Measurements from ENCODE around the gene UBC.

Gene UBC

DNA sequence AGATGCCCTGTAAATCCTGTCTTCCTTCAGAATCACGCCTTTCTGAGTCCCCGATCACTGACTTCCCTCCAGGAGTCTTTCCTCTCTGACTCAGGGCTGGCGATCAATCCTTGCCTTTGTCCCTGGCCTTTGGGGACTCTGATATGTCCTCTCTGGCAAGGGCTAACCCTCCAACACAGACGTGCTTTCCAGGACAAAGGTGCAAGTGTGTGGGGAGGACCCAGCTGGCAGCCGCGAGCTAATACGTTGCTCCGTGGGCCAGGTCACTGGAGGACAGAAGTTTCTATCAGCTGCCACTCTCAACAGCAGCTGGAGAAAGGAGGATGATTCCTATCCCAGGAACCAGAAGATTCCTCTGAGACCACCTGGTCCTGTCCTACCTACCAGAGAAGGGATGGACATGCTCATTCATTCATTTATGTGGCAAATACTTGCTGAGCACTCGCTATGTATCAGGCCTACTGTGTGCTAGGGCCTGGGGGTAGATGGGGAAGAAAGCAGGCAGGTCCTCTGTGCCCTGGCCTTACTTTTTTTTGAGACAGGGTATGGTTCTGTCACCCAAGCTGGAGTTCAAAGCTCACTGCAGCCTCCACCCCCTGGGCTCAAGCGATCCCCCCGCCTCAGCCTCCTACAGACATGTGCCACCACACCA, 42.3 kb downstream of the UBC start:
- no peak overlapping the region for H3K27ac ChIP-seq (replicated peaks; ENCODE audit: low read length)
- H4K91ac ChIP-seq (ENCODE audit: low read depth, low read length, poor library complexity) = no peak overlapping the region
- no peaks in the 10 kb centered on the region for H3K79me1 ChIP-seq (ENCODE audit: low read depth, low read length)
- H3K36me3 ChIP-seq (replicated peaks in 1 of 2; ENCODE audit: control insufficient read depth in 2 of 2, insufficient read depth in 2 of 2, low read length in 2 of 2) = no peaks in the 10 kb centered on the region
- no peak for DNase-seq (ENCODE audit: low spot score)
- H3K4me1 ChIP-seq (ENCODE audit: control insufficient read depth in 2 of 2, insufficient read depth in 1 of 2, low read depth in 1 of 2, low read length in 2 of 2) = peaks cover 12 to 17% of the 10 kb centered on the region in 2 donors
- no peak overlapping the region for H3K23ac ChIP-seq (ENCODE audit: low read depth, low read length, poor library complexity)
- no peak overlapping the region for H3K4me2 ChIP-seq (ENCODE audit: insufficient read depth, low read length, poor library complexity, severe bottlenecking)
- H3K9ac ChIP-seq (ENCODE audit: low read depth, low read length, poor library complexity) = no peak overlapping the region
- no peak overlapping the region for H3K4ac ChIP-seq (ENCODE audit: low read length)
- no peak overlapping the region for H2BK5ac ChIP-seq (ENCODE audit: low read length)
- H3K4me3 ChIP-seq (ENCODE audit: low read length in 2 of 2) = no peak overlapping the region
- no CpG with 5 or more reads among the region's 11 CpGs for WGBS, 2 donors (ENCODE audit: extremely low coverage in 2 of 2, insufficient read length in 2 of 2, insufficient replicate concordance in 1 of 2)
- peak overlapping the region; percentile 22 for H2BK15ac ChIP-seq (ENCODE audit: low read length)
- peaks cover 0 to 2% (median 0%) of the 10 kb centered on the region in 3 experiments for H3K27me3 ChIP-seq (ENCODE audit: control insufficient read depth in 3 of 3, insufficient read depth in 3 of 3, low read depth in 1 of 3, low read length in 3 of 3)
- no peak overlapping the region for H2BK12ac ChIP-seq (ENCODE audit: low read length)
- no peak overlapping the region for H3K14ac ChIP-seq (ENCODE audit: low read length)
- no peak overlapping the region for H4K8ac ChIP-seq (ENCODE audit: low read depth, low read length)
- H2AFZ ChIP-seq (ENCODE audit: low read length) = peak overlapping the region; percentile 78
- peak overlapping the region; percentile 54 for H2AK5ac ChIP-seq (ENCODE audit: low read depth, low read length)
- peak overlapping the region; percentile 7 for H3K18ac ChIP-seq (ENCODE audit: low read length)
- no peaks in the 10 kb centered on the region for H3K9me3 ChIP-seq (replicated peaks in 1 of 2; ENCODE audit: control insufficient read depth in 2 of 2, insufficient read depth in 1 of 2, low read depth in 1 of 2, low read length in 2 of 2)
- no peak overlapping the region for H2BK120ac ChIP-seq (ENCODE audit: low read depth, low read length)

DNA sequence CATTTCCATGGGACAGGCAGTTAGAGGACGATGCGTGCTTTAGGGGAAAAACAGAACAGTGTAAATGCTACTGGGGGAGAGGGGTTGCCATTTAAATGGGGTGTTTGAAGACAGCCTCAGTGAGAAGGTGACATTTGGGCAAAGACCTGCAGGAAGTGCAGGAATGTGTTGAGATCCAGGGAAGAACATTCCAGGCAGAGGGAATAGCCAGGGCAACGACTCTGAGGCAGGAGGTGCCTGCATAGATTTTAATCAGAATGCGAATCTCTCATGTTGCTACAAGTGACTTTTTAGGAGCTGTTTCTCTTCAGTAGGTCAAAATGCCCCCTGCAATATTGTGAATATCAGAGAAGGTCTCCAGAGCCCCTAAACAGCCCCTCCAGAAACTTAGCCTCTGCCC, 43.2 kb downstream of the UBC start:
- peak overlapping the region; percentile 22 for H2BK15ac ChIP-seq (ENCODE audit: low read length)
- no peak overlapping the region for H3K18ac ChIP-seq (ENCODE audit: low read length)
- H3K14ac ChIP-seq (ENCODE audit: low read length) = no peak overlapping the region
- no peak overlapping the region for H2BK120ac ChIP-seq (ENCODE audit: low read depth, low read length)
- H2BK5ac ChIP-seq (ENCODE audit: low read length) = no peak overlapping the region
- H3K27me3 ChIP-seq (ENCODE audit: control insufficient read depth in 3 of 3, insufficient read depth in 3 of 3, low read depth in 1 of 3, low read length in 3 of 3) = peaks cover 0 to 2% (median 0%) of the 10 kb centered on the region in 3 experiments
- no peak overlapping the region for H3K9ac ChIP-seq (ENCODE audit: low read depth, low read length, poor library complexity)
- H3K4me2 ChIP-seq (ENCODE audit: insufficient read depth, low read length, poor library complexity, severe bottlenecking) = no peak overlapping the region
- no peak overlapping the region for H3K4ac ChIP-seq (ENCODE audit: low read length)
- H3K23ac ChIP-seq (ENCODE audit: low read depth, low read length, poor library complexity) = no peak overlapping the region
- H3K4me3 ChIP-seq (ENCODE audit: low read length in 2 of 2) = no peak overlapping the region
- H3K79me1 ChIP-seq (ENCODE audit: low read depth, low read length) = no peaks in the 10 kb centered on the region
- H3K36me3 ChIP-seq (replicated peaks in 1 of 2; ENCODE audit: control insufficient read depth in 2 of 2, insufficient read depth in 2 of 2, low read length in 2 of 2) = no peaks in the 10 kb centered on the region
- peak overlapping the region; percentile 78 for H2AFZ ChIP-seq (ENCODE audit: low read length)
- no peak overlapping the region for H4K91ac ChIP-seq (ENCODE audit: low read depth, low read length, poor library complexity)
- H3K4me1 ChIP-seq (ENCODE audit: control insufficient read depth in 2 of 2, insufficient read depth in 1 of 2, low read depth in 1 of 2, low read length in 2 of 2) = peaks cover 12 to 17% of the 10 kb centered on the region in 2 donors
- H2BK12ac ChIP-seq (ENCODE audit: low read length) = no peak overlapping the region
- H3K9me3 ChIP-seq (replicated peaks in 1 of 2; ENCODE audit: control insufficient read depth in 2 of 2, insufficient read depth in 1 of 2, low read depth in 1 of 2, low read length in 2 of 2) = no peaks in the 10 kb centered on the region
- DNase-seq (ENCODE audit: low spot score) = no peak
- no peak overlapping the region for H2AK5ac ChIP-seq (ENCODE audit: low read depth, low read length)
- no peak overlapping the region for H4K8ac ChIP-seq (ENCODE audit: low read depth, low read length)
- H3K27ac ChIP-seq (replicated peaks; ENCODE audit: low read length) = no peak overlapping the region
- WGBS, 2 donors (ENCODE audit: extremely low coverage in 2 of 2, insufficient read length in 2 of 2, insufficient replicate concordance in 1 of 2) = no CpG with 5 or more reads among the region's 4 CpGs

DNA sequence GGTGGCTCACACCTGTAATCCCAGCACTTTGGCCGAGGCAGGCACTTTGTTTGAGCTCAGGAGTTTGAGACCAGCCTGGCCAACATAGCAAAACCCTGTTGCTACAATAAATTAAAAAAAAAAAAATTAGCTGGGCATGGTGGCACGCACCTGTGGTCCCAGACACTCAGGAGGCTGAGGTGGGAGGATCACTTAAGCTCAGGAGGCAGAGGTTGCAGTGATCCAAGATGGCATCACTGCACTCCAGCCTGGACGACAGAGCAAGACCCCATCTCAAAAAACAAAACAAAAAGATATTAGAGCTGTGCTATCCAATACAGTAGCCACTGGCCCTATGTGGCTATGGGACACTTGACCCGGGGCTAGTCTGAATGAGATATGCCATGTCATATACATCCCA, 43.9 kb downstream of the UBC start:
- H3K9me3 ChIP-seq (replicated peaks in 1 of 2; ENCODE audit: control insufficient read depth in 2 of 2, insufficient read depth in 1 of 2, low read depth in 1 of 2, low read length in 2 of 2) = no peaks in the 10 kb centered on the region
- peaks cover 12 to 16% of the 10 kb centered on the region in 2 donors for H3K4me1 ChIP-seq (ENCODE audit: control insufficient read depth in 2 of 2, insufficient read depth in 1 of 2, low read depth in 1 of 2, low read length in 2 of 2)
- H3K9ac ChIP-seq (ENCODE audit: low read depth, low read length, poor library complexity) = no peak overlapping the region
- H2BK12ac ChIP-seq (ENCODE audit: low read length) = no peak overlapping the region
- no peak overlapping the region for H3K4me2 ChIP-seq (ENCODE audit: insufficient read depth, low read length, poor library complexity, severe bottlenecking)
- no peaks in the 10 kb centered on the region for H3K36me3 ChIP-seq (replicated peaks in 1 of 2; ENCODE audit: control insufficient read depth in 2 of 2, insufficient read depth in 2 of 2, low read length in 2 of 2)
- WGBS, 2 donors (ENCODE audit: extremely low coverage in 2 of 2, insufficient read length in 2 of 2, insufficient replicate concordance in 1 of 2) = no CpG with 5 or more reads among the region's 4 CpGs
- H3K4me3 ChIP-seq (ENCODE audit: low read length in 2 of 2) = no peak overlapping the region
- H2AFZ ChIP-seq (ENCODE audit: low read length) = no peak overlapping the region
- no peak overlapping the region for H4K8ac ChIP-seq (ENCODE audit: low read depth, low read length)
- no peak overlapping the region for H2BK120ac ChIP-seq (ENCODE audit: low read depth, low read length)
- no peak overlapping the region for H2BK15ac ChIP-seq (ENCODE audit: low read length)
- no peak overlapping the region for H4K91ac ChIP-seq (ENCODE audit: low read depth, low read length, poor library complexity)
- H3K27me3 ChIP-seq (ENCODE audit: control insufficient read depth in 3 of 3, insufficient read depth in 3 of 3, low read depth in 1 of 3, low read length in 3 of 3) = no peaks in the 10 kb centered on the region
- H3K27ac ChIP-seq (replicated peaks; ENCODE audit: low read length) = no peak overlapping the region
- H2AK5ac ChIP-seq (ENCODE audit: low read depth, low read length) = no peak overlapping the region
- H3K23ac ChIP-seq (ENCODE audit: low read depth, low read length, poor library complexity) = no peak overlapping the region
- H3K4ac ChIP-seq (ENCODE audit: low read length) = no peak overlapping the region
- no peak overlapping the region for H3K14ac ChIP-seq (ENCODE audit: low read length)
- DNase-seq (ENCODE audit: low spot score) = no peak
- no peak overlapping the region for H3K18ac ChIP-seq (ENCODE audit: low read length)
- no peaks in the 10 kb centered on the region for H3K79me1 ChIP-seq (ENCODE audit: low read depth, low read length)
- no peak overlapping the region for H2BK5ac ChIP-seq (ENCODE audit: low read length)

- no peak overlapping the region for H3K14ac ChIP-seq (ENCODE audit: low read length)
- H3K27me3 ChIP-seq (ENCODE audit: control insufficient read depth in 3 of 3, insufficient read depth in 3 of 3, low read depth in 1 of 3, low read length in 3 of 3) = no peaks in the 10 kb centered on the region
- H3K4ac ChIP-seq (ENCODE audit: low read length) = no peak overlapping the region
- H2BK5ac ChIP-seq (ENCODE audit: low read length) = peak overlapping the region; percentile 2
- no peak overlapping the region for H4K8ac ChIP-seq (ENCODE audit: low read depth, low read length)
- H3K4me2 ChIP-seq (ENCODE audit: insufficient read depth, low read length, poor library complexity, severe bottlenecking) = no peak overlapping the region
- no peak overlapping the region for H2AFZ ChIP-seq (ENCODE audit: low read length)
- H2AK5ac ChIP-seq (ENCODE audit: low read depth, low read length) = peak overlapping the region; percentile 16
- no peaks in the 10 kb centered on the region for H3K79me1 ChIP-seq (ENCODE audit: low read depth, low read length)
- no peak overlapping the region for H3K9ac ChIP-seq (ENCODE audit: low read depth, low read length, poor library complexity)
- H3K23ac ChIP-seq (ENCODE audit: low read depth, low read length, poor library complexity) = peak overlapping the region; percentile 8
- peak overlapping the region; percentile 54 for H3K18ac ChIP-seq (ENCODE audit: low read length)
- no peaks in the 10 kb centered on the region for H3K36me3 ChIP-seq (replicated peaks in 1 of 2; ENCODE audit: control insufficient read depth in 2 of 2, insufficient read depth in 2 of 2, low read length in 2 of 2)
- DNase-seq (ENCODE audit: low spot score) = no peak
- H2BK15ac ChIP-seq (ENCODE audit: low read length) = peak overlapping the region; percentile 28
- no peak overlapping the region for H3K27ac ChIP-seq (replicated peaks; ENCODE audit: low read length)
- peaks cover 3 to 4% of the 10 kb centered on the region in 2 donors for H3K9me3 ChIP-seq (replicated peaks in 1 of 2; ENCODE audit: control insufficient read depth in 2 of 2, insufficient read depth in 1 of 2, low read depth in 1 of 2, low read length in 2 of 2)
- WGBS, 2 donors (ENCODE audit: extremely low coverage in 2 of 2, insufficient read length in 2 of 2, insufficient replicate concordance in 1 of 2) = no CpG with 5 or more reads among the region's 17 CpGs
- H2BK12ac ChIP-seq (ENCODE audit: low read length) = peak overlapping the region; percentile 11
- H2BK120ac ChIP-seq (ENCODE audit: low read depth, low read length) = no peak overlapping the region
- peaks cover 10 to 14% of the 10 kb centered on the region in 2 donors for H3K4me1 ChIP-seq (ENCODE audit: control insufficient read depth in 2 of 2, insufficient read depth in 1 of 2, low read depth in 1 of 2, low read length in 2 of 2)
- no peak overlapping the region for H4K91ac ChIP-seq (ENCODE audit: low read depth, low read length, poor library complexity)
- H3K4me3 ChIP-seq (ENCODE audit: low read length in 2 of 2) = no peak overlapping the region
Measured at GRCh38 chr12:124869059-124869665, 45.3 kb downstream of the UBC start.

Measured in neuronal stem cell (in vitro differentiated cells).